Middle frontal gyrus (tissue), 1 donor: Measurements from ENCODE around the gene RCAN2.

Experiments
- DNase-seq: peaks from one replicate; pipeline ENCODE4 v3.0.0-alpha.2; 2015; ENCODE audit warnings: low spot score; ENCODE audit errors: extremely low spot score

RCAN2 gene

GRCh38 chr6:46293641-46294316 is 197.5 kb downstream of the RCAN2 start:
- no peak for DNase-seq

GRCh38 chr6:46291880-46292279 is 199.4 kb downstream of the RCAN2 start:
- no peak for DNase-seq

GRCh38 chr6:46291275-46291633 is 200.0 kb downstream of the RCAN2 start:
- DNase-seq = no peak

- no peak for DNase-seq
These were observed 200.6 kb downstream of the RCAN2 start for GRCh38 chr6:46290421-46291274.

- no peak for DNase-seq
These were observed 201.4 kb downstream of the RCAN2 start for GRCh38 chr6:46289898-46290297.

- DNase-seq = no peak
These were observed 202.4 kb downstream of the RCAN2 start for GRCh38 chr6:46288835-46289234.

- no peak for DNase-seq
These were observed 203.6 kb downstream of the RCAN2 start for GRCh38 chr6:46287681-46288080.

GRCh38 chr6:46287043-46287442 is 204.2 kb downstream of the RCAN2 start:
- no peak for DNase-seq

GRCh38 chr6:46284475-46284874 is 206.8 kb downstream of the RCAN2 start:
- DNase-seq = no peak

- no peak for DNase-seq
These were observed 210.1 kb downstream of the RCAN2 start for GRCh38 chr6:46281110-46281509.

- no peak for DNase-seq
These were observed 211.4 kb downstream of the RCAN2 start for GRCh38 chr6:46279874-46280273.

GRCh38 chr6:46276576-46277142 is 214.6 kb downstream of the RCAN2 start:
- DNase-seq = no peak

- DNase-seq = no peak
These were observed 216.7 kb downstream of the RCAN2 start for GRCh38 chr6:46274502-46274901.

- no peak for DNase-seq
These were observed 217.3 kb downstream of the RCAN2 start for GRCh38 chr6:46273911-46274310.

GRCh38 chr6:46271728-46272127 is 219.5 kb downstream of the RCAN2 start:
- DNase-seq = no peak

GRCh38 chr6:46271107-46271506 is 220.1 kb downstream of the RCAN2 start:
- no peak for DNase-seq

GRCh38 chr6:46270336-46270735 is 220.9 kb downstream of the RCAN2 start:
- no peak for DNase-seq

GRCh38 chr6:46269447-46270229 is 221.6 kb downstream of the RCAN2 start:
- no peak for DNase-seq

GRCh38 chr6:46267515-46267914 is 223.7 kb downstream of the RCAN2 start:
- no peak for DNase-seq

GRCh38 chr6:46265373-46265772 is 225.9 kb downstream of the RCAN2 start:
- no peak for DNase-seq

- no peak for DNase-seq
These were observed 227.6 kb downstream of the RCAN2 start for GRCh38 chr6:46263707-46264086.
